Fibroblast of skin of back (primary cell): ENCODE results near the gene SMIM13. TPM values are rescaled to one million over a fixed set of nuclear protein-coding genes. Genes with fewer than 3 reads are reported as not detected.

ENCODE experiments used
- DNase-seq: peaks from one replicate; pipeline ENCODE4 v3.0.0-alpha.2; 2013
- polyA plus RNA-seq, 2 experiments: library from polyadenylated mRNA; unstranded; fragments of 120-200 nt; gene quantifications; one replicate each; pipeline ENCODE4 v1.2.1, GENCODE V29; 2013; ENCODE audit not compliant: insufficient read length in 2 of 2

The SMIM13 gene
- polyA plus RNA-seq (2013, experiment 1 of 2; ENCODE audit: insufficient read length), result 16.6 TPM
- polyA plus RNA-seq (2013, experiment 2 of 2; ENCODE audit: insufficient read length), result 15.7 TPM

DNA sequence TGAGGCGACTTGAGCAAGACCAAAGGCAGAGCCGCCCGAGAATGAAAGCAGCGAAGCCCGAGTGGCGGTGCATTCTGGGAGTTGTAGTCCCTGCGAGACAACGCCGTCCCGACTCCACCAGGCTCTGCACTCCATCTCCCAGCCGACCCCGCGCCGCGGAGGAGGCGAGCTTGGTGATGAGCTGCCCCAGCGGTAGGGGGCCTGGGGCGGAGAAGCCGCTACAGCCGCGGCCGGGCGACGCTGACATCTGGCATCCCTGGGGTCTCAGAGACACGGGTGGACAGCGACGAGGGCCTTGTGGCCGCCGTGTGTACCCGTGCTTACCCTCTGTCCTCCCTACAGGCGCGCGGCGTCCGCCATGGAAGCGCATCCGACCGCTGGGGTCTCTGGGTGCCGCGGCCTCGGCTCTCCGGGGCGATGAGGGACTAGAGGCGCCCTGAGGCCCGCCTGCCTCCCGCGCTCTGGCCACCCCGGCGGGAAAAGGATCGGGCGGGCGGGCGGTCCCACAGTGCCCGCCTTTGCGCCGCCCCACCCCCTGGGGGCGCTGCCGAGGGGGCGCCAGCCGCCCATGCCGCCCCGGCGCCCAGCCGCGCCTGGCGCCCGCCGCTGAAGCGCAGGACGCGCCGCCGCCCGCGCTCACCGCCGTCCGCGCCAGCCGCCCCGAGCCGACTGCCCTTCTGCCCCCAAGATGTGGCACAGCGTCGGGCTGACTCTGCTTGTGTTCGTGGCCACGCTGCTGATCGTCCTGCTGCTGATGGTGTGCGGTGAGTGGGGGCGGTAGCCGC is at the start of gene SMIM13:
Gene SMIM13, plus strand, starts transcription at position 209 of the 785 bp plus-strand sequence. Its CDS starts 480 bp downstream, at position 689.
- peak; percentile 98 for DNase-seq

- peak; percentile 62 for DNase-seq
Measured at GRCh38 chr6:11043961-11044711, 49.5 kb upstream of the SMIM13 start, which contains the start of gene ELOVL2. ELOVL2 (minus strand) TSS chr6:11044305; CDS start chr6:11044230, 75 bp downstream.

GRCh38 chr6:11044712-11045167 is 48.9 kb upstream of the SMIM13 start:
- no peak for DNase-seq

- DNase-seq, result peak; percentile 71
Measured at GRCh38 chr6:11050731-11051130, 42.9 kb upstream of the SMIM13 start.

- no peak for DNase-seq
Measured at GRCh38 chr6:11053307-11053706, 40.3 kb upstream of the SMIM13 start.

DNA sequence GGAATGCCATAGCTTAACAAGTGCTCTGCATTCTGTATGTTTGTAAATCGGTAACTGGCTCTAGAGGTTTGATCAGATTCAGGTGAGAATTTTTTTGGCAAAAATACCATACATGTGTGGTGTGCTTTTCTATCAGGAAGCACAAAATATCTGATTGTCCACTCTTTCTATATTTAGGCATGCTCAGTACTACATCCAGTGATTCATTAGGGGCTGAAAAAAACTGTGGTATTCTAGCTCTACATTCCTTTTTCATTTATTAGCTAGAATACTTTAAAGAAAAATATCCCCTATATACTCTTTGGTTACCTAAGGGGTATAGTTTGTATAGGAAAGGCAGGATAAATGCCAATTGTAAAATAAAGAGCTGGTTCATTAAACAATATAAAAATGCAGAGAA is 38.9 kb upstream of the SMIM13 start:
- DNase-seq, result peak; percentile 48

GRCh38 chr6:11055127-11055627 is 38.5 kb upstream of the SMIM13 start:
- no peak for DNase-seq

DNA sequence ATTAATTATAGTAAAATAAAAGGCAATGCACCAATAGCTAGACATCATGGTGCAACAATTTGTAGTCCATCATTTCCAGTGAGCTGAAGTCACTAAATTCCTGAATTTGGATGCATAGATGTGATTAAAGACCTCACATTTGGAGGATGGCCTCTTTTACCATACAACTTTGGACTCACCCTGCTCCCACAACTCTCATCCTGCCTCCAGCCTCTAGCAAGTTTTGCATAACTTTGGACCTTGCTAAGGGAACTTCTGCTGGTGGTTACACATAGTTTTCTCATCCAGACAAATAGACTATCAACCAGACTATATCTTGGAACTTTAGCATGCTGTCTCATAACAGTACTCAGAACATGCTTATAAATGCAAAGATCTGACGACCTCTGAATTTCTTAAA is 36.8 kb upstream of the SMIM13 start:
- DNase-seq, result no peak

DNA sequence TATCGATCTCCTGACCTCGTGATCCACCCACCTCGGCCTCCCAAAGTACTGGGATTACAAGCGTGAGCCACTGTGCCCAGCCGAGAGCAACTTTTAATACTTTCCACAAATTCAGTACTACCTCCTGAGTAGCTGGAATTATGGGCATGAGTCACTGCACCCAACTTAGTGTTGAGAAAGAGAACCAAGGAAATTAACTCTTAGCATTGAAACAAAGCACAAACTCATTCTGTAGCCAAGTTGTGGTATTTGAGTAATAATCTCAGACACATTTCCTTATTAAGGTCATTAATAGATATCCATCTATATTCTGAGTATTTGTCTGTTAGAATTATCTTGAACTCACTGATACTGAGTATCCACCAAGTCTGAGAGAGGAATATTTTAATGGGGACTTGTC is 35.2 kb upstream of the SMIM13 start:
- no peak for DNase-seq

DNA sequence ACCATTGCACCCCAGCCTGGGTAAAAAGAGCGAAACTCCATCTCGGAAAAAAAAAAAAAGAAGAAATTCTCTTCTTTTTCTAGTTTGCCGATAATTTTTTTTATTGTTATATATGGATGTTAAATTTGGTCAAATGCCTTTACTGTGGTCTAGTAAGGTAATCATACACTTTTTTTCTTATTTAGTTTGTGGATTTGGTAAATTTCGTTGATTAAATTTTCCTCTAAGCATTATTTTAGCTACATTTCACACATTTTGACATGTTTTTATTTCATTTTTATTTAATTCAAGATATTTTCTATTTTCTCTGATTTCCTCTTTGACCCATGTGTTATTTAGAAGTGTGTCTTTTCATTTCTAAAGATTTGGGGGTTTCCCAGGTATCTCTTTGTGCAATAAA is 31.6 kb upstream of the SMIM13 start:
- no peak for DNase-seq

GRCh38 chr6:11062715-11063114 is 30.9 kb upstream of the SMIM13 start:
- DNase-seq, result no peak

- no peak for DNase-seq
Measured at GRCh38 chr6:11064836-11065235, 28.8 kb upstream of the SMIM13 start.

- no peak for DNase-seq
Measured at GRCh38 chr6:11065436-11066202, 28.0 kb upstream of the SMIM13 start.

GRCh38 chr6:11066505-11067347 is 26.9 kb upstream of the SMIM13 start:
- no peak for DNase-seq

DNA sequence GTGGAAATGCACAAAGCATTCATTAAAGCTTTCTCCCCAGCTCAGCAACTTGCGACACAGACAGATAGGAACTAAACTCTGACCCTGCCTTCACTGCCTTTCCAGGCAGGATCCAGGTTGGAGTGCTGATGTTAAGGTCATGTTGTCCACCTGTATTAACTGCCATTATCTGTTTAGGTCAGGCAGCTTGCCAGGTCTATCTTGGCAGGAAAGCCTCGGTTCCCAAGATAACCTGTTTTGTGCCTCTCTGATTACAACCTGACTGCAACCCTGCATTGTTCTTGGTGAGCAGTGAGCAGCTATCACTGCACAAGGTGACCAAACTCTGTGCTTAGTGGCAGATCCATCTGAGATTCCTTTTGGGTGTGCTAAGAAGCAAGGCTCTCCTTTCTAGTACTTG is 26.3 kb upstream of the SMIM13 start:
- no peak for DNase-seq

GRCh38 chr6:11069760-11070159 is 23.9 kb upstream of the SMIM13 start:
- no peak for DNase-seq

GRCh38 chr6:11072101-11072500 is 21.5 kb upstream of the SMIM13 start:
- no peak for DNase-seq

DNA sequence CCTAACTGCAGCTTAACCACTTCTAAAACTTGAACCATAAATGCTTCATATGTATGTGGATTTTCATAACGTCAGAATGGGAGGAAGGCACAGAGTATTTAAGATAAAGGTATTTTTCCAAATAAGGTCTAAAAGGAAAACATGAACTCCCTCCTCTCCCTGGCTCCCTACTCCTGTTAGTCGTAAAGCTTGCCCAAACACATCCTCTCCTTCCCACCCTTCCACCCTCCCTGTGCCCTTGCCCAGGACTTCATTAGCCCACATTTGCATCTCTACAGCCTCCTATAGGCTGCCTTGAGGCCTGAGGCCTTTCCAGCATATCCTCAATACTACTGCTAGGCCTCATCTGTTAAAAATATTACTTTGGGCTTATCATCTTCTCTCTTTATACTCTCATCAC is 17.1 kb upstream of the SMIM13 start:
- no peak for DNase-seq

- no peak for DNase-seq
Measured at GRCh38 chr6:11078266-11078665, 15.4 kb upstream of the SMIM13 start.

DNA sequence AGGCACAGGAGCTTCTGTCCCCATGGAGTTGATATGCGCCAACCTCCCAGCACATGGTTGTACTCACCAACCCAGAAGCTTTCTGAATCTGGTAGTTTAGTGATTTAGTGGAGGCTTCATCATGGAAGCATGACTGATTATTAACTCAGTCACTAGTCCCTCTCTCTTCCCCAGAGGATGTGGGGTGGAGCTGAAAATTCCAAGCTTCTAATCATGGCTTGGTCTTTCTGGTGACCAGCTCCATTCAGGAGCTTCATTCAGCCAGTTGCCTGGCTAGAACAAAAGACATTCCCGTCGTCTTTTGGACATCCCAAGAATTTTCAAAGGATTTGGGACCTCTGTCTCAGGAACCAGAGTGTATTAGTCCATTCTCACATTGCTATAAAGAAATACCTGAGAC is 13.3 kb upstream of the SMIM13 start:
- peak; percentile 9 for DNase-seq

DNA sequence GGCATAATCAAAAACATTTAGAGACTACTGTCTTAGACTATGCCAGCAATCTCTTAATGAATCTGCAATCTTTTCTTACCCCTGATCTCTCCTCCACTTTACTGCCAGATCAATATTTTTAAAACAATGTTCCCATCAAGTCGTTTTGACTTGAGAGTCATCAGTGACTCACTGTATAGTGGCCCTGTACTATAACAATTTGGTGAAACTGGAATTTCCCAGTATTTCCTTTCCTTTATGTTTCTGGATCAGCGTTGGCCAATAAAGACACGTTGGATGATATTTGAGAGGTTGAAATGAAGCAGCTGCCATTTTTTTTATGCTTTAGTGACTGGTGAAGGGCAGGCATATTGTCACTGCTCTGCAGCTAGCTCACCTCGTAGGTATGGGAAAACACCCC is 10.1 kb upstream of the SMIM13 start:
- DNase-seq, result peak; percentile 71

DNA sequence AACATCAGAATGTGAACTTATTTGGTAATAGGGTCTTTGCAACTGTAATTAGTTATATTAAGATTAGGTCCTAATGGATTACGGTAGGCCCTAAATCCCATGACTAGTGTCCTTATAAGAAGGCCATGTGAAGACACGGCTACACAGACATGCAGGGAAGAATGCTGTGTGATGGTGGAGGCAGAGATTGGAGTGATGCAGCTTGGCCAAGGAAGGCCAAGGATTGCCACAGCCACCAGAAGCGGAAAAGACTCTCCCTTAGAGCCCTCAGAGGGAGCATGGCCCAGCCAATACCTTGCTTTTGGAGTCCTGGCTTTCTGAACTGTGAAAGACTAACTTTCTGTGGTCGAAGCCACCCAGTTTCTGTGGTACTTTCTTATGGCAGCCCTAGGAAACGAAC is 9.7 kb upstream of the SMIM13 start:
- no peak for DNase-seq
